HepG2 (cell line): ENCODE measurements around the gene CCDC148. TPM values are rescaled to one million over a fixed set of nuclear protein-coding genes. Genes with fewer than 3 reads are reported as not detected.
"Not testable (repeated sequence)": the region's sequence is repeated elsewhere in the genome, so short reads cannot be mapped to it uniquely, and the experiment has no call there.

ENCODE experiments used
- ATAC-seq: fragments of 200-7000 bp; cut with Tn5 transposase; 3 replicates; pipeline ENCODE4 v1.9.1; 2020; ENCODE audit warnings: mild to moderate bottlenecking, moderate library complexity
- BruUV-seq: library from RNA; stranded (reverse); fragments of 400-500 nt; replicated peaks from 2 replicates; lab custom pipeline; 2021; lab: Mats Ljungman, UMichigan
- CTCF ChIA-PET: fragments of 300-600 bp; formaldehyde crosslinking; extraction: SDS; loops from one replicate; lab custom pipeline; 2021; ENCODE audit warnings: low total read pairs, inconsistent platforms, low intra/inter-chr PET ratio; lab: Yijun Ruan, JAX
- POLR2A ChIA-PET: fragments of 350-600 bp; sonication (Branson Sonifier 250); formaldehyde crosslinking; loops from one replicate; lab custom pipeline; 2020; ENCODE audit warnings: antibody characterized with exemption, inconsistent platforms; lab: Yijun Ruan, JAX
- DNase-seq: peaks from one replicate; pipeline ENCODE4 v3.0.0-alpha.2; 2015; ENCODE audit warnings: low spot score
- FAIRE-seq: peaks from 3 replicates; lab custom pipeline; 2011; peaks lifted over from hg19 to GRCh38; lab: Jason Lieb, UNC
- H2AFZ ChIP-seq: one replicate; pipeline ENCODE4 v1.6.1; 2011; ENCODE audit warnings: low read length, inconsistent platforms
- H3K27ac ChIP-seq: fragments of 300-600 bp; 3 replicates; pipeline ENCODE4 v1.8.0; 2011; ENCODE audit warnings: mixed run types, mild to moderate bottlenecking, mixed read lengths, low read length, inconsistent platforms; ENCODE audit not compliant: insufficient read depth; ENCODE audit errors: extremely low read length
- H3K27me3 ChIP-seq, 2 experiments: fragments of 200-600 bp in 1 of 2; 2 replicates in 1 of 2; 3 replicates in 1 of 2; pipeline versions ENCODE4 v1.6.0 to v1.8.0; 2011; ENCODE audit warnings: low read length in 2 of 2, mild to moderate bottlenecking in 2 of 2, moderate library complexity in 2 of 2, inconsistent platforms in 1 of 2; ENCODE audit not compliant: insufficient read depth in 2 of 2, control insufficient read depth in 1 of 2
- H3K36me3 ChIP-seq, 2 experiments: fragments of 200-600 bp in 1 of 2; replicated peaks in 1 of 2; 2 replicates in 1 of 2; 3 replicates in 1 of 2; pipeline versions ENCODE4 v1.5.1 to v1.8.0; 2011; ENCODE audit warnings: low read length in 2 of 2, inconsistent platforms in 1 of 2; ENCODE audit not compliant: insufficient read depth in 2 of 2, control insufficient read depth in 1 of 2
- H3K4me1 ChIP-seq: 2 replicates; pipeline ENCODE4 v1.5.1; 2012; ENCODE audit warnings: low read length, inconsistent platforms; ENCODE audit not compliant: insufficient read depth
- H3K4me2 ChIP-seq: 2 replicates; pipeline ENCODE4 v1.6.0; 2011; ENCODE audit warnings: low read depth, low read length, inconsistent platforms
- H3K4me3 ChIP-seq, 3 experiments: fragments of 200-600 bp in 1 of 3; sonication (generic), shearing (Covaris generic) in 1 of 3; replicated peaks in 1 of 3; 2 replicates each; pipeline ENCODE4 v1.5.1; 2011 to 2016; ENCODE audit warnings: low read length in 3 of 3, inconsistent platforms in 2 of 3, low read depth in 2 of 3, mild to moderate bottlenecking in 2 of 3, control low read depth in 1 of 3, mixed read lengths in 1 of 3; ENCODE audit not compliant: insufficient read depth in 1 of 3
- H3K79me2 ChIP-seq: one replicate; pipeline ENCODE4 v1.6.1; 2011; ENCODE audit warnings: low read length, inconsistent platforms; ENCODE audit not compliant: insufficient read depth
- H3K9ac ChIP-seq: 2 replicates; pipeline ENCODE4 v1.6.0; 2011; ENCODE audit warnings: mild to moderate bottlenecking, low read depth, low read length, inconsistent platforms; ENCODE audit not compliant: insufficient read depth
- H3K9me3 ChIP-seq: 2 replicates; pipeline ENCODE4 v1.5.1; 2012; ENCODE audit warnings: mild to moderate bottlenecking, low read length
- H4K20me1 ChIP-seq: 2 replicates; pipeline ENCODE4 v1.6.0; 2011; ENCODE audit warnings: inconsistent platforms, mild to moderate bottlenecking, low read length, moderate library complexity; ENCODE audit not compliant: insufficient read depth
- GATAD2A ChIP-seq: IDR thresholded peaks from 2 replicates; pipeline ENCODE4 v1.6.1; 2016
- GMEB1 ChIP-seq: sonication (generic); formaldehyde crosslinking; IDR thresholded peaks from 2 replicates; pipeline ENCODE4 v1.5.1; 2020; ENCODE audit warnings: missing genetic modification reagents, mild to moderate bottlenecking, borderline replicate concordance
- WGBS: methylation state at CpG from one replicate; pipeline ENCODE4 v1.1.6; 2017; ENCODE audit warnings: low lambda C conversion rate; 5-methylcytosine and 5-hydroxymethylcytosine counted together
- in situ Hi-C: cut with HindIII; loops from 2 replicates; pipeline ENCODE4 v1.10.0; 2017; ENCODE audit warnings: low pct_unique_long_range_greater_than_20kb; ENCODE audit not compliant: extremely low pct_ligation_motif_present
- intact Hi-C: fragments of 100-400 bp; cut with micrococcal nuclease; formaldehyde crosslinking; loops from one replicate; pipeline ENCODE4 v1.10.0; 2022; ENCODE audit not compliant: unreplicated experiment
- polyA plus RNA-seq, 8 experiments: library from polyadenylated mRNA; depleted of rRNA in 3 of 8; stranded (reverse) in 7 of 8; unstranded in 1 of 8; fragments of >200 nt; fragmentation: Illumina TruSeq in 4 of 8; extraction: Trizol in 4 of 8; gene quantifications; 2 replicates each; pipeline versions ENCODE4 v1.2.1 to v1.2.3, GENCODE V29; 2011 to 2016; ENCODE audit warnings: low read depth in 4 of 8, missing spikeins in 1 of 8, mixed read lengths in 1 of 8; ENCODE audit not compliant: insufficient read depth in 1 of 8
- total RNA-seq, 5 experiments: library from RNA; depleted of rRNA; stranded (reverse); fragments of >200 nt; fragmentation: Illumina TruSeq; extraction: Trizol; gene quantifications; 2 replicates each; pipeline ENCODE4 v1.2.3, GENCODE V29; 2016; ENCODE audit warnings: low read depth in 1 of 5

The CCDC148 gene
- total and polyA plus RNA-seq, 2 of the 13 experiments (the other 11 are each of a cell fraction or from before 2014, with no cell fraction given): 0.30 to 0.49 TPM

DNA sequence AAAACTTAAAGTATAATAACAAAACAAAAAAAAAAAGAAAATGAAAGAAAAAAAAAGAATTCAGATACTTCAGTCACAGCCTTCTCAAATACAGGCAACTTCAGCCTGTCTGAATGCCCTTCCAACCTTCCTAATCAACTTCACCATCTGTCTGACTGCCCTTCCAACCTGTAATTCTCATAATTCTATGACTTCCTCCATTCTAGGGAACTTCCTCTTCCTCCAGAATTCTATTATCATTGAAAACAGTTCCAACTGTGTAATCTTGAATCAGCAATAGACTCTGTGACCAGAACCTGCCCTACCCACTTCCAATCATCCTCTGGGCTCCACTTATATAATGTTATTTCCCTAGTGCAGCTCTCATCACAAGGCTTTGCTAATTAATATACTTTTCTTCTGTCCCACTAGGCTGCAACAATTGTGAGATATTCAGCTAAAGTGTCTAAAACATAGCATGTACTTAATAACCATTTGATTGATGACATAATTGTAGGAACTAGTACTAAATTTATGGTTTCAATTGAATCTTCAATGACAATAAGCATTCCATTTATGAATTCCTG, 227.5 kb downstream of the CCDC148 start:
- no peak overlapping the region for H3K9ac ChIP-seq
- no peak overlapping the region for H3K27ac ChIP-seq
- intact Hi-C loops: no loop called here
- H2AFZ ChIP-seq: no peak overlapping the region
- H3K4me3 ChIP-seq: no peak overlapping the region
- ATAC-seq: no peak
- DNase-seq: no peak
- no peak overlapping the region for H3K4me2 ChIP-seq
- H3K9me3 ChIP-seq: no peaks in the 10 kb centered on the region
- H4K20me1 ChIP-seq: no peaks in the 10 kb centered on the region
- peaks cover 0 to 23% of the 10 kb centered on the region in 2 experiments; a peak in 4 of 5 replicates for H3K27me3 ChIP-seq
- H3K36me3 ChIP-seq: no peaks in the 10 kb centered on the region
- ChIA-PET CTCF (no interaction called here), POLR2A (no interaction called here)
- in situ Hi-C loops: no loop called here
- no peak for FAIRE-seq
- no peaks in the 10 kb centered on the region for H3K79me2 ChIP-seq
- BruUV-seq: no TSS peak
- peaks cover 19% of the 10 kb centered on the region for H3K4me1 ChIP-seq
- TF ChIP-seq GMEB1 (CRISPR knock-in tag): no peak
- no peak for TF ChIP-seq GATAD2A (CRISPR knock-in tag)

DNA sequence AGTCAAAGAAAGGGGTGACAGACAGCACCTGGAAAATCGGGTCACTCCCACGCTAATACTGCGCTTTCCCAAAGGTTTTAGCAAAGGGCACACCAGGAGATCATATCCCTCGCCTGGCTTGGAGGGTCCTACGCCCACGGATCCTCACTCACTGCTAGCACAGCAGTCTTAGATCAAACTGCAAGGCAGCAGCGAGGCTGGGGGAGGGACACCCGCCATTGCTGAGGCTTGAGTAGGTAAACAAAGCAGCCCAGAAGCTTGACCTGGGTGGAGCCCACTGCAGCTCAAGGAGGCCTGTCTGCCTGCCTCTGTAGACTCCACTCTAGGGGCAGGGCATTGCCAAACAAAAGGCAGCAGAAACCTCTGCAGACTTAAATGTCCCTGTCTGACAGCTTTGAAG, 233.5 kb downstream of the CCDC148 start:
- H3K4me2 ChIP-seq: peak overlapping the region; percentile 20; the same call in 1 of the 2 replicates
- BruUV-seq, H4K20me1 ChIP-seq, intact Hi-C loops, CTCF ChIA-PET, in situ Hi-C loops, H3K36me3 ChIP-seq, DNase-seq, H3K27me3 ChIP-seq, H3K4me1 ChIP-seq, H3K4me3 ChIP-seq, H3K27ac ChIP-seq, H2AFZ ChIP-seq, ATAC-seq, H3K9me3 ChIP-seq, POLR2A ChIA-PET, FAIRE-seq, H3K79me2 ChIP-seq, H3K9ac ChIP-seq: not testable (repeated sequence)
- 51% methylated on average over 6 of the region's 8 CpGs for WGBS
